H9 (cell line): ENCODE results near the gene ZNF566. TPM values are rescaled to one million over a fixed set of nuclear protein-coding genes. Genes with fewer than 3 reads are reported as not detected.

Experiments
- DNase-seq: peaks from one replicate; pipeline ENCODE4 v3.0.0-alpha.2; 2017
- H2AFZ ChIP-seq: one replicate; pipeline ENCODE4 v1.6.1; 2013; ENCODE audit warnings: mild to moderate bottlenecking, low read length, control low read depth, moderate library complexity
- H2AK5ac ChIP-seq: 2 replicates; pipeline ENCODE4 v1.6.1; 2013; ENCODE audit warnings: low read length, control low read depth, mixed read lengths; ENCODE audit not compliant: insufficient read length
- H2BK120ac ChIP-seq: one replicate; pipeline ENCODE4 v1.6.1; 2013; ENCODE audit warnings: low read depth, mild to moderate bottlenecking, low read length, control low read depth, inconsistent platforms; ENCODE audit not compliant: poor library complexity, severe bottlenecking
- H2BK12ac ChIP-seq: 2 replicates; pipeline ENCODE4 v1.6.1; 2013; ENCODE audit warnings: low read length, control low read depth, mixed read lengths, low read depth; ENCODE audit not compliant: insufficient read length
- H2BK15ac ChIP-seq: 2 replicates; pipeline ENCODE4 v1.6.1; 2013; ENCODE audit warnings: low read depth, low read length, control low read depth
- H2BK20ac ChIP-seq: one replicate; pipeline ENCODE4 v1.6.1; 2013; ENCODE audit warnings: low read depth, mild to moderate bottlenecking, low read length, control low read depth, inconsistent platforms; ENCODE audit not compliant: poor library complexity, severe bottlenecking
- H2BK5ac ChIP-seq: 2 replicates; pipeline ENCODE4 v1.6.1; 2013; ENCODE audit warnings: low read length, control low read depth, mixed read lengths; ENCODE audit not compliant: insufficient read length
- H3K14ac ChIP-seq: 2 replicates; pipeline ENCODE4 v1.6.1; 2013; ENCODE audit warnings: low read length, control low read depth; ENCODE audit not compliant: insufficient read depth
- H3K18ac ChIP-seq: 2 replicates; pipeline ENCODE4 v1.6.1; 2013; ENCODE audit warnings: low read depth, mild to moderate bottlenecking, mixed read lengths, low read length, control low read depth; ENCODE audit not compliant: insufficient read length
- H3K23ac ChIP-seq: 2 replicates; pipeline ENCODE4 v1.6.1; 2013; ENCODE audit warnings: low read length, control low read depth, mixed read lengths, low read depth; ENCODE audit not compliant: insufficient read length
- H3K23me2 ChIP-seq: 2 replicates; pipeline ENCODE4 v1.6.1; 2013; ENCODE audit warnings: low read depth, mild to moderate bottlenecking, mixed read lengths, low read length, control low read depth; ENCODE audit not compliant: insufficient read length, poor library complexity, severe bottlenecking
- H3K27ac ChIP-seq: 2 replicates; pipeline ENCODE4 v1.5.1; 2013; ENCODE audit warnings: low read length, control low read depth, mixed read lengths, low read depth; ENCODE audit not compliant: insufficient read length
- H3K27me3 ChIP-seq: 2 replicates; pipeline ENCODE4 v1.6.1; 2013; ENCODE audit warnings: low read length, control low read depth, inconsistent platforms; ENCODE audit not compliant: insufficient read depth
- H3K4ac ChIP-seq: 2 replicates; pipeline ENCODE4 v1.6.1; 2013; ENCODE audit warnings: low read depth, mild to moderate bottlenecking, control low read depth, inconsistent platforms, low read length, moderate library complexity
- H3K4me1 ChIP-seq: 2 replicates; pipeline ENCODE4 v1.6.1; 2013; ENCODE audit warnings: low read length, control low read depth, inconsistent platforms; ENCODE audit not compliant: insufficient read depth
- H3K4me2 ChIP-seq: 2 replicates; pipeline ENCODE4 v1.6.1; 2013; ENCODE audit warnings: low read length, control low read depth, mixed read lengths; ENCODE audit not compliant: insufficient read length, insufficient read depth
- H3K56ac ChIP-seq: 2 replicates; pipeline ENCODE4 v1.6.1; 2013; ENCODE audit warnings: low read depth, mild to moderate bottlenecking, mixed read lengths, low read length, control low read depth; ENCODE audit not compliant: insufficient read length
- H3K79me1 ChIP-seq: 2 replicates; pipeline ENCODE4 v1.6.1; 2013; ENCODE audit warnings: low read depth, mild to moderate bottlenecking, moderate library complexity, low read length, control low read depth, inconsistent platforms; ENCODE audit not compliant: insufficient read depth, poor library complexity, severe bottlenecking
- H3K79me2 ChIP-seq: 2 replicates; pipeline ENCODE4 v1.6.1; 2013; ENCODE audit warnings: low read length, control low read depth, inconsistent platforms; ENCODE audit not compliant: insufficient read depth
- H3K9ac ChIP-seq: 2 replicates; pipeline ENCODE4 v1.6.1; 2013; ENCODE audit warnings: low read length, control low read depth, mixed read lengths; ENCODE audit not compliant: insufficient read length; ENCODE audit errors: extremely low read depth
- H3K9me3 ChIP-seq: one replicate; pipeline ENCODE4 v1.6.1; 2013; ENCODE audit warnings: low read depth, low read length, inconsistent platforms; ENCODE audit not compliant: control insufficient read depth
- H3T11ph ChIP-seq: one replicate; pipeline ENCODE4 v1.6.1; 2013; ENCODE audit warnings: mild to moderate bottlenecking, low read length, control low read depth, inconsistent platforms
- H4K20me1 ChIP-seq: one replicate; pipeline ENCODE4 v1.6.1; 2013; ENCODE audit not compliant: control insufficient read depth, insufficient read length, insufficient read depth
- H4K5ac ChIP-seq: 2 replicates; pipeline ENCODE4 v1.6.1; 2013; ENCODE audit warnings: low read depth, mild to moderate bottlenecking, mixed read lengths, low read length, control low read depth; ENCODE audit not compliant: insufficient read length
- H4K8ac ChIP-seq: replicated peaks from 2 replicates; pipeline ENCODE4 v1.6.1; 2013; ENCODE audit warnings: low read length, control low read depth, mixed read lengths, low read depth; ENCODE audit not compliant: insufficient read length
- H4K91ac ChIP-seq: 2 replicates; pipeline ENCODE4 v1.6.1; 2013; ENCODE audit warnings: low read depth, mild to moderate bottlenecking, moderate library complexity, mixed read lengths, low read length, control low read depth; ENCODE audit not compliant: insufficient read length
- H3K27ac Mint-ChIP-seq, 3 experiments: 2 replicates in 2 of 3; 3 replicates in 1 of 3; pipeline ENCODE4 v1.8.0; 2020 to 2021; ENCODE audit warnings: mixed read lengths in 3 of 3, mild to moderate bottlenecking in 1 of 3, moderate library complexity in 1 of 3
- H3K27me3 Mint-ChIP-seq: 2 replicates; pipeline ENCODE4 v1.8.0; 2021; ENCODE audit warnings: low read depth, mild to moderate bottlenecking, moderate library complexity, mixed read lengths
- H3K36me3 Mint-ChIP-seq, 3 experiments: 2 replicates in 2 of 3; 3 replicates in 1 of 3; pipeline ENCODE4 v1.8.0; 2020 to 2021; ENCODE audit warnings: low read depth in 3 of 3, mixed read lengths in 3 of 3; ENCODE audit not compliant: insufficient read depth in 1 of 3
- H3K4me1 Mint-ChIP-seq, 2 experiments: 2 replicates each; pipeline ENCODE4 v1.8.0; 2020; ENCODE audit warnings: mixed read lengths in 2 of 2
- H3K4me3 Mint-ChIP-seq, 2 experiments: 2 replicates in 1 of 2; 3 replicates in 1 of 2; pipeline ENCODE4 v1.8.0; 2020 to 2021; ENCODE audit warnings: mild to moderate bottlenecking in 2 of 2, mixed read lengths in 2 of 2, moderate library complexity in 1 of 2
- H3K9me3 Mint-ChIP-seq, 2 experiments: 2 replicates in 1 of 2; 3 replicates in 1 of 2; pipeline ENCODE4 v1.8.0; 2020; ENCODE audit warnings: mild to moderate bottlenecking in 2 of 2, mixed read lengths in 2 of 2, moderate library complexity in 1 of 2
- CTCF ChIP-seq: fragments of 200-600 bp; sonication (generic); conservative IDR thresholded peaks from 3 replicates; pipeline ENCODE4 v1.8.0; 2021; ENCODE audit warnings: antibody characterized with exemption, mild to moderate bottlenecking
- WGBS: extraction: QIAGEN DNeasy Blood & Tissue Kit; methylation state at CpG from one replicate; pipeline ENCODE4 v1.1.7; 2013; ENCODE audit warnings: missing lambda C conversion rate, low lambda C conversion rate, mixed read lengths; ENCODE audit not compliant: insufficient read length; ENCODE audit errors: extremely low coverage; 5-methylcytosine and 5-hydroxymethylcytosine counted together
- total RNA-seq: library from RNA; stranded (reverse); gene quantifications from 2 replicates; pipeline ENCODE4 v1.2.1, GENCODE V29; 2021

Gene ZNF566
- total RNA-seq, 1 experiment from 2014 or later = 18.0 TPM

- no peaks in the 10 kb centered on the region for H3K23me2 ChIP-seq
- no peak overlapping the region for H3T11ph ChIP-seq
- no peak overlapping the region for H2AK5ac ChIP-seq
- H2BK5ac ChIP-seq = no peak overlapping the region
- no peak overlapping the region for H2BK120ac ChIP-seq
- H3K9me3 ChIP-seq = no peaks in the 10 kb centered on the region
- no peaks in the 10 kb centered on the region for H4K20me1 ChIP-seq
- H4K91ac ChIP-seq = no peak overlapping the region
- H3K79me2 ChIP-seq = no peaks in the 10 kb centered on the region; the same call in 1 of the 2 replicates
- no peak overlapping the region for H2BK20ac ChIP-seq
- H3K9me3 Mint-ChIP-seq = 0 out of 5 replicates have a peak, but pooled peaks cover 1 to 2% of the 10 kb centered on the region in 2 experiments
- no peak overlapping the region for H3K56ac ChIP-seq
- no peak overlapping the region for H3K14ac ChIP-seq
- H3K4me2 ChIP-seq = no peak overlapping the region
- H4K5ac ChIP-seq = no peak overlapping the region
- H3K27me3 ChIP-seq = no peaks in the 10 kb centered on the region
- no peaks in the 10 kb centered on the region for H3K4me1 ChIP-seq
- DNase-seq = no peak
- no peak overlapping the region for H3K18ac ChIP-seq
- WGBS = no CpG with 5 or more reads among the region's 2 CpGs
- H3K4me3 Mint-ChIP-seq = no peak overlapping the region
- H3K4me1 Mint-ChIP-seq = peaks cover 3 to 10% of the 10 kb centered on the region in 2 experiments; a peak in 2 of 4 replicates
- no peak overlapping the region for H2BK15ac ChIP-seq
- H3K27ac ChIP-seq = no peak overlapping the region
- no peak overlapping the region for H3K23ac ChIP-seq
- H3K27me3 Mint-ChIP-seq = no peaks in the 10 kb centered on the region
- peaks cover 14 to 23% (median 17%) of the 10 kb centered on the region in 3 experiments for H3K36me3 Mint-ChIP-seq
- H3K9ac ChIP-seq = no peak overlapping the region
- no peak overlapping the region for H2AFZ ChIP-seq
- no peak overlapping the region for H3K4ac ChIP-seq
- no peak overlapping the region for H4K8ac ChIP-seq
- no peaks in the 10 kb centered on the region for H3K79me1 ChIP-seq
- no peak overlapping the region for H3K27ac Mint-ChIP-seq
- TF ChIP-seq CTCF = no peak
- H2BK12ac ChIP-seq = no peak overlapping the region
Observed at GRCh38 chr19:36482876-36483275, 6.5 kb downstream of the ZNF566 start.
